Activated T-helper 2 cell treated with anti-CD3 and anti-CD28 coated beads, Interferon-gamma antibody, Interleukin-2, Interleukin-4, amounts not matched to agents 10 μg/mL and 5 μg/mL and 100 μg/mL, durations not matched to agents 14 hours and 24 hours and 36 hours (primary cell): ENCODE measurements around the gene NCAPD2. TPM values are rescaled to one million over a fixed set of nuclear protein-coding genes. Genes with fewer than 3 reads are reported as not detected.
"Not testable (repeated sequence)": the region's sequence is repeated elsewhere in the genome, so short reads cannot be mapped to it uniquely, and the experiment has no call there.

ENCODE experiments used
- DNase-seq: peaks from one replicate; pipeline ENCODE4 v3.0.0; 2021; ENCODE audit warnings: low spot score
- H3K27ac Mint-ChIP-seq: one replicate; pipeline ENCODE4 v1.8.0; 2021; ENCODE audit warnings: mixed read lengths
- H3K27me3 Mint-ChIP-seq: one replicate; pipeline ENCODE4 v1.8.0; 2021; ENCODE audit warnings: low read depth, mixed read lengths
- H3K36me3 Mint-ChIP-seq: one replicate; pipeline ENCODE4 v1.8.0; 2021; ENCODE audit warnings: low read depth, mixed read lengths
- H3K4me1 Mint-ChIP-seq: one replicate; pipeline ENCODE4 v1.8.0; 2021; ENCODE audit warnings: low read depth, mixed read lengths
- H3K4me3 Mint-ChIP-seq: one replicate; pipeline ENCODE4 v1.8.0; 2021; ENCODE audit warnings: low read depth, mild to moderate bottlenecking, moderate library complexity, mixed read lengths
- H3K9me3 Mint-ChIP-seq: one replicate; pipeline ENCODE4 v1.8.0; 2021; ENCODE audit warnings: mixed read lengths
- intact Hi-C: fragments of 100-400 bp; cut with micrococcal nuclease; formaldehyde crosslinking; loops from one replicate; pipeline ENCODE4 v1.15.1; 2023
- total RNA-seq: library from RNA; stranded (reverse); gene quantifications from 2 replicates; pipeline ENCODE4 v1.2.3, GENCODE V29; 2022

The NCAPD2 gene
- total RNA-seq, 1 donor from 2014 or later = 114 TPM

- no peak overlapping the region for H3K27ac Mint-ChIP-seq
- no peak for DNase-seq
- intact Hi-C loops = no loop called here
- peak overlapping the region; percentile 33 for H3K4me3 Mint-ChIP-seq
- peaks cover 32% of the 10 kb centered on the region for H3K4me1 Mint-ChIP-seq
- H3K36me3 Mint-ChIP-seq = peaks cover 45% of the 10 kb centered on the region
- H3K9me3 Mint-ChIP-seq = no peaks in the 10 kb centered on the region
- H3K27me3 Mint-ChIP-seq = no peaks in the 10 kb centered on the region
These were observed 59.4 kb downstream of the NCAPD2 start for GRCh38 chr12:6553051-6553868.

- Mint-ChIP-seq H3K36me3 (peaks cover 44% of the 10 kb centered on the region), H3K9me3 (no peaks in the 10 kb centered on the region), H3K27me3 (no peaks in the 10 kb centered on the region), H3K27ac (peak overlapping the region; percentile 17), H3K4me1 (peaks cover 32% of the 10 kb centered on the region), H3K4me3 (peak overlapping the region; percentile 90)
- intact Hi-C loops = loop anchor here (5.0 kb wide), 1 partner anchor 132 kb away; no protein-coding TSS in a partner anchor
- DNase-seq = peak; percentile 51
These were observed 60.5 kb downstream of the NCAPD2 start for GRCh38 chr12:6554168-6555017.

GRCh38 chr12:6555018-6555691, 61.3 kb downstream of the NCAPD2 start:
- peaks cover 32% of the 10 kb centered on the region for H3K4me1 Mint-ChIP-seq
- intact Hi-C loops = loop anchor here (5.0 kb wide), 1 partner anchor 133 kb away; no protein-coding TSS in a partner anchor

GRCh38 chr12:6556496-6556817, 62.6 kb downstream of the NCAPD2 start:
- DNase-seq, H3K27me3 Mint-ChIP-seq, H3K9me3 Mint-ChIP-seq: not testable (repeated sequence)
- Mint-ChIP-seq H3K4me1 (peaks cover 32% of the 10 kb centered on the region), H3K4me3 (peak overlapping the region; percentile 52), H3K36me3 (peaks cover 64% of the 10 kb centered on the region), H3K27ac (peak overlapping the region; percentile 18)
- intact Hi-C loops = loop anchor here (2.0 to 5.0 kb wide), 2 partner anchors 22 to 134 kb away; partner anchors contain the start of gene GAPDH

More at GRCh38 chr12:6555018-6555691, 61.3 kb downstream of the NCAPD2 start:
- Mint-ChIP-seq H3K27ac (peak overlapping the region; percentile 17), H3K36me3 (peaks cover 51% of the 10 kb centered on the region), H3K4me3 (peak overlapping the region; percentile 90), H3K9me3 (no peaks in the 10 kb centered on the region), H3K27me3 (no peaks in the 10 kb centered on the region)
- no peak for DNase-seq

- intact Hi-C loops = loop anchor here (2.0 to 5.0 kb wide), 2 partner anchors 22 to 135 kb away; partner anchors contain the start of gene GAPDH
- Mint-ChIP-seq H3K4me1 (peaks cover 31% of the 10 kb centered on the region), H3K27me3 (no peaks in the 10 kb centered on the region), H3K9me3 (no peaks in the 10 kb centered on the region), H3K4me3 (peak overlapping the region; percentile 52), H3K36me3 (peaks cover 68% of the 10 kb centered on the region), H3K27ac (peak overlapping the region; percentile 18)
- DNase-seq = no peak
These were observed 63.0 kb downstream of the NCAPD2 start for GRCh38 chr12:6556857-6557256.

GRCh38 chr12:6558014-6558760, 64.3 kb downstream of the NCAPD2 start:
- Mint-ChIP-seq H3K27ac (peak overlapping the region; percentile 17), H3K4me1 (peaks cover 20% of the 10 kb centered on the region), H3K36me3 (peaks cover 71% of the 10 kb centered on the region), H3K4me3 (peak overlapping the region; percentile 5)
- not testable (repeated sequence) for DNase-seq, H3K27me3 Mint-ChIP-seq, H3K9me3 Mint-ChIP-seq
- intact Hi-C loops = loop anchor here (5.0 kb wide), 1 partner anchor 136 kb away; no protein-coding TSS in a partner anchor

GRCh38 chr12:6559500-6559899, 65.6 kb downstream of the NCAPD2 start:
- Mint-ChIP-seq H3K4me1 (peaks cover 17% of the 10 kb centered on the region), H3K27me3 (no peaks in the 10 kb centered on the region), H3K27ac (no peak overlapping the region), H3K9me3 (no peaks in the 10 kb centered on the region), H3K4me3 (no peak overlapping the region), H3K36me3 (peaks cover 75% of the 10 kb centered on the region)
- DNase-seq = no peak
- intact Hi-C loops = loop anchor here (5.0 kb wide), 1 partner anchor 137 kb away; no protein-coding TSS in a partner anchor

GRCh38 chr12:6560501-6561205, 66.8 kb downstream of the NCAPD2 start:
- Mint-ChIP-seq H3K4me3 (no peak overlapping the region), H3K4me1 (peaks cover 9% of the 10 kb centered on the region), H3K36me3 (peaks cover 76% of the 10 kb centered on the region), H3K9me3 (no peaks in the 10 kb centered on the region), H3K27ac (no peak overlapping the region), H3K27me3 (no peaks in the 10 kb centered on the region)
- intact Hi-C loops = no loop called here
- DNase-seq = no peak

- H3K27me3 Mint-ChIP-seq = no peaks in the 10 kb centered on the region
- peaks cover 18% of the 10 kb centered on the region for H3K4me1 Mint-ChIP-seq
- H3K4me3 Mint-ChIP-seq = no peak overlapping the region
- DNase-seq = no peak
- no peaks in the 10 kb centered on the region for H3K9me3 Mint-ChIP-seq
- peaks cover 86% of the 10 kb centered on the region for H3K36me3 Mint-ChIP-seq
- intact Hi-C loops = no loop called here
- no peak overlapping the region for H3K27ac Mint-ChIP-seq
These were observed 69.0 kb downstream of the NCAPD2 start for GRCh38 chr12:6562881-6563280.

- DNase-seq = peak; percentile 51
- Mint-ChIP-seq H3K4me3 (no peak overlapping the region), H3K4me1 (peaks cover 18% of the 10 kb centered on the region), H3K27me3 (no peaks in the 10 kb centered on the region), H3K36me3 (peaks cover 90% of the 10 kb centered on the region), H3K27ac (no peak overlapping the region), H3K9me3 (no peaks in the 10 kb centered on the region)
- intact Hi-C loops = no loop called here
These were observed 69.6 kb downstream of the NCAPD2 start for GRCh38 chr12:6563448-6564050.

GRCh38 chr12:6567112-6567670, 73.3 kb downstream of the NCAPD2 start:
- Mint-ChIP-seq H3K36me3 (peaks cover 82% of the 10 kb centered on the region), H3K27me3 (no peaks in the 10 kb centered on the region), H3K4me1 (peaks cover 28% of the 10 kb centered on the region), H3K9me3 (no peaks in the 10 kb centered on the region), H3K27ac (peak overlapping the region; percentile 97), H3K4me3 (peak overlapping the region; percentile 100)
- DNase-seq = no peak
- intact Hi-C loops = loop anchor here (5.0 kb wide), 2 partner anchors 120 to 285 kb away; partner anchors contain the start of genes CDCA3, USP5 and ZNF384
